HepG2 (cell line): ENCODE data around the gene SGSM1. TPM values are rescaled to one million over a fixed set of nuclear protein-coding genes. Genes with fewer than 3 reads are reported as not detected.

ENCODE experiments used
- AKAP8 ChIP-seq: sonication (generic); formaldehyde crosslinking; IDR thresholded peaks from 2 replicates; pipeline ENCODE4 v1.5.1; 2020; ENCODE audit warnings: mild to moderate bottlenecking, missing genetic modification reagents
- ARNT2 ChIP-seq: sonication (generic); formaldehyde crosslinking; IDR thresholded peaks from 2 replicates; pipeline ENCODE4 v1.8.0; 2022; ENCODE audit warnings: mild to moderate bottlenecking, low read depth, missing genetic modification reagents, moderate library complexity
- FOXA3 ChIP-seq: IDR thresholded peaks from 2 replicates; pipeline ENCODE4 v1.6.1; 2016; ENCODE audit warnings: missing genetic modification reagents, missing compliant biosample characterization
- PHF21A ChIP-seq: sonication (generic); formaldehyde crosslinking; IDR thresholded peaks from 2 replicates; pipeline ENCODE4 v1.5.0; 2020; ENCODE audit warnings: mild to moderate bottlenecking, missing genetic modification reagents
- SIN3B ChIP-seq: fragments of 150-350 bp; IDR thresholded peaks from 2 replicates; pipeline ENCODE4 v1.6.1; 2014; ENCODE audit warnings: low read length
- SUZ12 ChIP-seq: fragments of 150-350 bp; IDR thresholded peaks from 2 replicates; pipeline ENCODE4 v1.6.1; 2014; ENCODE audit warnings: low read depth, low read length
- TAF1 ChIP-seq: sonication (generic); formaldehyde crosslinking; IDR thresholded peaks from 2 replicates; pipeline ENCODE4 v1.4.0; 2020; ENCODE audit warnings: missing genetic modification reagents
- ZFP36L1 ChIP-seq: sonication (generic); formaldehyde crosslinking; IDR thresholded peaks from 2 replicates; pipeline ENCODE4 v1.8.0; 2022; ENCODE audit warnings: mild to moderate bottlenecking, missing genetic modification reagents, moderate library complexity
- ZMYM4 ChIP-seq: sonication (generic); formaldehyde crosslinking; IDR thresholded peaks from 2 replicates; pipeline ENCODE4 v1.8.1; 2023; ENCODE audit warnings: mild to moderate bottlenecking, missing genetic modification reagents
- ZNF296 ChIP-seq: sonication (generic); formaldehyde crosslinking; conservative IDR thresholded peaks from 2 replicates; pipeline ENCODE4 v1.5.0; 2020; ENCODE audit warnings: mild to moderate bottlenecking, missing genetic modification reagents
- ZNF766 ChIP-seq: sonication (generic); formaldehyde crosslinking; IDR thresholded peaks from 2 replicates; pipeline ENCODE4 v1.5.0; 2020; ENCODE audit warnings: missing genetic modification reagents, borderline replicate concordance
- ZNF790 ChIP-seq: sonication (generic); formaldehyde crosslinking; IDR thresholded peaks from 2 replicates; pipeline ENCODE4 v1.8.0; 2022; ENCODE audit warnings: missing genetic modification reagents, mild to moderate bottlenecking, borderline replicate concordance
- polyA plus RNA-seq, 8 experiments: library from polyadenylated mRNA; depleted of rRNA in 3 of 8; stranded (reverse) in 7 of 8; unstranded in 1 of 8; fragments of >200 nt; fragmentation: Illumina TruSeq in 4 of 8; extraction: Trizol in 4 of 8; gene quantifications; 2 replicates each; pipeline versions ENCODE4 v1.2.1 to v1.2.3, GENCODE V29; 2011 to 2016; ENCODE audit warnings: low read depth in 4 of 8, missing spikeins in 1 of 8, mixed read lengths in 1 of 8; ENCODE audit not compliant: insufficient read depth in 1 of 8
- total RNA-seq, 5 experiments: library from RNA; depleted of rRNA; stranded (reverse); fragments of >200 nt; fragmentation: Illumina TruSeq; extraction: Trizol; gene quantifications; 2 replicates each; pipeline ENCODE4 v1.2.3, GENCODE V29; 2016; ENCODE audit warnings: low read depth in 1 of 5
- TF ChIP-seq, protein P1 (sequence below): sonication (generic); formaldehyde crosslinking; IDR thresholded peaks from 2 replicates; pipeline ENCODE4 v1.9.0; 2021; ENCODE audit warnings: mild to moderate bottlenecking, missing genetic modification reagents
- TF ChIP-seq, protein P2 (sequence below): sonication (generic); formaldehyde crosslinking; IDR thresholded peaks from 2 replicates; pipeline ENCODE4 v1.9.0; 2021; ENCODE audit warnings: missing genetic modification reagents, borderline replicate concordance
- TF ChIP-seq, protein P3 (sequence below): IDR thresholded peaks from 2 replicates; pipeline ENCODE4 v1.6.1; 2018; ENCODE audit warnings: missing genetic modification reagents
- TF ChIP-seq, protein P4 (sequence below): sonication (generic); formaldehyde crosslinking; conservative IDR thresholded peaks from 2 replicates; pipeline ENCODE4 v1.4.0; 2020; ENCODE audit warnings: missing genetic modification reagents
- TF ChIP-seq, protein P5 (sequence below): sonication (generic); formaldehyde crosslinking; IDR thresholded peaks from 2 replicates; pipeline ENCODE4 v1.4.0; 2020; ENCODE audit warnings: missing genetic modification reagents, borderline replicate concordance

The SGSM1 gene
- total and polyA plus RNA-seq, 2 of the 13 experiments (the other 11 are each of a cell fraction or from before 2014, with no cell fraction given), result 0.07 TPM; not detected in 1

DNA sequence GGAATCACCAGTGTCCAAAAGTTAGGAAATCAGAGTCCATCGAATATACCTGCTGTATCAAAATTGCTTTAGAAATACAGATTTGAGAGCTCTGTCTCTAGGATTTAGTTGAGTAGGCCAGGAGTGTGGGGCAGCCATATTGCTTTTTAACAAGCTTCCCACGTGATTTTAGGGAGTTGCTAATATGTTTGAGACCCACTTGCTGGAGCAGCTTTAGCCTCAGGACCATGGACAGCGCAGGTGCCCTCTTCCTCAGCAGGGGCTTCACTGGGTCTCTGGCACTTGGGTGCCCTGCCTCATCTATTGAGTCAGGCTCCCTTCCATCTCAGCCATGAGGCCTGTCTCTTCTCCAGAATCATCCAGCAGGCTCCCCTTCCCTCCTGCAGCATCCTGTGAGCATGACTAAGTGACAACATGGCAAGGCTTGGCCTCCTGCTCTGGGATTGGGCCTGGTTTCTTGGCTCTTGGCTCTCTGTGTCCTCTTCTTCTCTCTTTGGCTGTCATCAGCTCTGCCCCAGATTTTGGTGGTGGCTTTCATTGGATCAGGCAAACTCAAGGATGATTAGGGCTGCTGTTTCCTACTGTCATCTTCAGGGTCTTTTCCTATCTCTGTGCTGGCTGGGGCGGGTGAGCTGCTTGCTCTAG, 70.0 kb downstream of the SGSM1 start (continued):
- TF ChIP-seq, protein P1, sequence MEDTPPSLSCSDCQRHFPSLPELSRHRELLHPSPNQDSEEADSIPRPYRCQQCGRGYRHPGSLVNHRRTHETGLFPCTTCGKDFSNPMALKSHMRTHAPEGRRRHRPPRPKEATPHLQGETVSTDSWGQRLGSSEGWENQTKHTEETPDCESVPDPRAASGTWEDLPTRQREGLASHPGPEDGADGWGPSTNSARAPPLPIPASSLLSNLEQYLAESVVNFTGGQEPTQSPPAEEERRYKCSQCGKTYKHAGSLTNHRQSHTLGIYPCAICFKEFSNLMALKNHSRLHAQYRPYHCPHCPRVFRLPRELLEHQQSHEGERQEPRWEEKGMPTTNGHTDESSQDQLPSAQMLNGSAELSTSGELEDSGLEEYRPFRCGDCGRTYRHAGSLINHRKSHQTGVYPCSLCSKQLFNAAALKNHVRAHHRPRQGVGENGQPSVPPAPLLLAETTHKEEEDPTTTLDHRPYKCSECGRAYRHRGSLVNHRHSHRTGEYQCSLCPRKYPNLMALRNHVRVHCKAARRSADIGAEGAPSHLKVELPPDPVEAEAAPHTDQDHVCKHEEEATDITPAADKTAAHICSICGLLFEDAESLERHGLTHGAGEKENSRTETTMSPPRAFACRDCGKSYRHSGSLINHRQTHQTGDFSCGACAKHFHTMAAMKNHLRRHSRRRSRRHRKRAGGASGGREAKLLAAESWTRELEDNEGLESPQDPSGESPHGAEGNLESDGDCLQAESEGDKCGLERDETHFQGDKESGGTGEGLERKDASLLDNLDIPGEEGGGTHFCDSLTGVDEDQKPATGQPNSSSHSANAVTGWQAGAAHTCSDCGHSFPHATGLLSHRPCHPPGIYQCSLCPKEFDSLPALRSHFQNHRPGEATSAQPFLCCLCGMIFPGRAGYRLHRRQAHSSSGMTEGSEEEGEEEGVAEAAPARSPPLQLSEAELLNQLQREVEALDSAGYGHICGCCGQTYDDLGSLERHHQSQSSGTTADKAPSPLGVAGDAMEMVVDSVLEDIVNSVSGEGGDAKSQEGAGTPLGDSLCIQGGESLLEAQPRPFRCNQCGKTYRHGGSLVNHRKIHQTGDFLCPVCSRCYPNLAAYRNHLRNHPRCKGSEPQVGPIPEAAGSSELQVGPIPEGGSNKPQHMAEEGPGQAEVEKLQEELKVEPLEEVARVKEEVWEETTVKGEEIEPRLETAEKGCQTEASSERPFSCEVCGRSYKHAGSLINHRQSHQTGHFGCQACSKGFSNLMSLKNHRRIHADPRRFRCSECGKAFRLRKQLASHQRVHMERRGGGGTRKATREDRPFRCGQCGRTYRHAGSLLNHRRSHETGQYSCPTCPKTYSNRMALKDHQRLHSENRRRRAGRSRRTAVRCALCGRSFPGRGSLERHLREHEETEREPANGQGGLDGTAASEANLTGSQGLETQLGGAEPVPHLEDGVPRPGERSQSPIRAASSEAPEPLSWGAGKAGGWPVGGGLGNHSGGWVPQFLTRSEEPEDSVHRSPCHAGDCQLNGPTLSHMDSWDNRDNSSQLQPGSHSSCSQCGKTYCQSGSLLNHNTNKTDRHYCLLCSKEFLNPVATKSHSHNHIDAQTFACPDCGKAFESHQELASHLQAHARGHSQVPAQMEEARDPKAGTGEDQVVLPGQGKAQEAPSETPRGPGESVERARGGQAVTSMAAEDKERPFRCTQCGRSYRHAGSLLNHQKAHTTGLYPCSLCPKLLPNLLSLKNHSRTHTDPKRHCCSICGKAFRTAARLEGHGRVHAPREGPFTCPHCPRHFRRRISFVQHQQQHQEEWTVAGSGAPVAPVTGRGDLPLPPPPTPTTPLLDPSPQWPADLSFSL (CRISPR knock-in tag), result no peak
- TF ChIP-seq, protein P2, sequence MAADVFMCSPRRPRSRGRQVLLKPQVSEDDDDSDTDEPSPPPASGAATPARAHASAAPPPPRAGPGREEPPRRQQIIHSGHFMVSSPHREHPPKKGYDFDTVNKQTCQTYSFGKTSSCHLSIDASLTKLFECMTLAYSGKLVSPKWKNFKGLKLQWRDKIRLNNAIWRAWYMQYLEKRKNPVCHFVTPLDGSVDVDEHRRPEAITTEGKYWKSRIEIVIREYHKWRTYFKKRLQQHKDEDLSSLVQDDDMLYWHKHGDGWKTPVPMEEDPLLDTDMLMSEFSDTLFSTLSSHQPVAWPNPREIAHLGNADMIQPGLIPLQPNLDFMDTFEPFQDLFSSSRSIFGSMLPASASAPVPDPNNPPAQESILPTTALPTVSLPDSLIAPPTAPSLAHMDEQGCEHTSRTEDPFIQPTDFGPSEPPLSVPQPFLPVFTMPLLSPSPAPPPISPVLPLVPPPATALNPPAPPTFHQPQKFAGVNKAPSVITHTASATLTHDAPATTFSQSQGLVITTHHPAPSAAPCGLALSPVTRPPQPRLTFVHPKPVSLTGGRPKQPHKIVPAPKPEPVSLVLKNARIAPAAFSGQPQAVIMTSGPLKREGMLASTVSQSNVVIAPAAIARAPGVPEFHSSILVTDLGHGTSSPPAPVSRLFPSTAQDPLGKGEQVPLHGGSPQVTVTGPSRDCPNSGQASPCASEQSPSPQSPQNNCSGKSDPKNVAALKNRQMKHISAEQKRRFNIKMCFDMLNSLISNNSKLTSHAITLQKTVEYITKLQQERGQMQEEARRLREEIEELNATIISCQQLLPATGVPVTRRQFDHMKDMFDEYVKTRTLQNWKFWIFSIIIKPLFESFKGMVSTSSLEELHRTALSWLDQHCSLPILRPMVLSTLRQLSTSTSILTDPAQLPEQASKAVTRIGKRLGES (CRISPR knock-in tag), result no peak
- no peak for TF ChIP-seq FOXA3 (CRISPR knock-in tag)
- no peak for TF ChIP-seq PHF21A (CRISPR knock-in tag)
- TF ChIP-seq, protein P3, sequence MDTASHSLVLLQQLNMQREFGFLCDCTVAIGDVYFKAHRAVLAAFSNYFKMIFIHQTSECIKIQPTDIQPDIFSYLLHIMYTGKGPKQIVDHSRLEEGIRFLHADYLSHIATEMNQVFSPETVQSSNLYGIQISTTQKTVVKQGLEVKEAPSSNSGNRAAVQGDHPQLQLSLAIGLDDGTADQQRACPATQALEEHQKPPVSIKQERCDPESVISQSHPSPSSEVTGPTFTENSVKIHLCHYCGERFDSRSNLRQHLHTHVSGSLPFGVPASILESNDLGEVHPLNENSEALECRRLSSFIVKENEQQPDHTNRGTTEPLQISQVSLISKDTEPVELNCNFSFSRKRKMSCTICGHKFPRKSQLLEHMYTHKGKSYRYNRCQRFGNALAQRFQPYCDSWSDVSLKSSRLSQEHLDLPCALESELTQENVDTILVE (CRISPR knock-in tag), result no peak
- no peak for TF ChIP-seq ZFP36L1 (CRISPR knock-in tag)
- TF ChIP-seq SUZ12, result no peak
- TF ChIP-seq ZNF296 (CRISPR knock-in tag), result no peak
- no peak for TF ChIP-seq AKAP8
- TF ChIP-seq TAF1, result no peak
- no peak for TF ChIP-seq SIN3B
- TF ChIP-seq, protein P4, sequence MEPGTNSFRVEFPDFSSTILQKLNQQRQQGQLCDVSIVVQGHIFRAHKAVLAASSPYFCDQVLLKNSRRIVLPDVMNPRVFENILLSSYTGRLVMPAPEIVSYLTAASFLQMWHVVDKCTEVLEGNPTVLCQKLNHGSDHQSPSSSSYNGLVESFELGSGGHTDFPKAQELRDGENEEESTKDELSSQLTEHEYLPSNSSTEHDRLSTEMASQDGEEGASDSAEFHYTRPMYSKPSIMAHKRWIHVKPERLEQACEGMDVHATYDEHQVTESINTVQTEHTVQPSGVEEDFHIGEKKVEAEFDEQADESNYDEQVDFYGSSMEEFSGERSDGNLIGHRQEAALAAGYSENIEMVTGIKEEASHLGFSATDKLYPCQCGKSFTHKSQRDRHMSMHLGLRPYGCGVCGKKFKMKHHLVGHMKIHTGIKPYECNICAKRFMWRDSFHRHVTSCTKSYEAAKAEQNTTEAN (CRISPR knock-in tag), result no peak
- TF ChIP-seq ARNT2, result 0 out of 2 replicates have a peak, but pooled peaks have one; percentile 30
- TF ChIP-seq, protein P5, sequence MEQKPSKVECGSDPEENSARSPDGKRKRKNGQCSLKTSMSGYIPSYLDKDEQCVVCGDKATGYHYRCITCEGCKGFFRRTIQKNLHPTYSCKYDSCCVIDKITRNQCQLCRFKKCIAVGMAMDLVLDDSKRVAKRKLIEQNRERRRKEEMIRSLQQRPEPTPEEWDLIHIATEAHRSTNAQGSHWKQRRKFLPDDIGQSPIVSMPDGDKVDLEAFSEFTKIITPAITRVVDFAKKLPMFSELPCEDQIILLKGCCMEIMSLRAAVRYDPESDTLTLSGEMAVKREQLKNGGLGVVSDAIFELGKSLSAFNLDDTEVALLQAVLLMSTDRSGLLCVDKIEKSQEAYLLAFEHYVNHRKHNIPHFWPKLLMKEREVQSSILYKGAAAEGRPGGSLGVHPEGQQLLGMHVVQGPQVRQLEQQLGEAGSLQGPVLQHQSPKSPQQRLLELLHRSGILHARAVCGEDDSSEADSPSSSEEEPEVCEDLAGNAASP (CRISPR knock-in tag), result peak; percentile 32; the same call in 1 of the 2 replicates
- no peak for TF ChIP-seq ZMYM4 (CRISPR knock-in tag)
- TF ChIP-seq ZNF766 (CRISPR knock-in tag), result no peak
- TF ChIP-seq ZNF790 (CRISPR knock-in tag), result no peak
